AG08395 (cell line): ENCODE measurements around the gene WTAP.
"Not testable (repeated sequence)": the region's sequence is repeated elsewhere in the genome, so short reads cannot be mapped to it uniquely, and the experiment has no call there.

Source experiments
- DNase-seq: peaks from one replicate; pipeline ENCODE4 v3.0.0; 2012; ENCODE audit warnings: mixed read lengths, low spot score

Gene WTAP

DNA sequence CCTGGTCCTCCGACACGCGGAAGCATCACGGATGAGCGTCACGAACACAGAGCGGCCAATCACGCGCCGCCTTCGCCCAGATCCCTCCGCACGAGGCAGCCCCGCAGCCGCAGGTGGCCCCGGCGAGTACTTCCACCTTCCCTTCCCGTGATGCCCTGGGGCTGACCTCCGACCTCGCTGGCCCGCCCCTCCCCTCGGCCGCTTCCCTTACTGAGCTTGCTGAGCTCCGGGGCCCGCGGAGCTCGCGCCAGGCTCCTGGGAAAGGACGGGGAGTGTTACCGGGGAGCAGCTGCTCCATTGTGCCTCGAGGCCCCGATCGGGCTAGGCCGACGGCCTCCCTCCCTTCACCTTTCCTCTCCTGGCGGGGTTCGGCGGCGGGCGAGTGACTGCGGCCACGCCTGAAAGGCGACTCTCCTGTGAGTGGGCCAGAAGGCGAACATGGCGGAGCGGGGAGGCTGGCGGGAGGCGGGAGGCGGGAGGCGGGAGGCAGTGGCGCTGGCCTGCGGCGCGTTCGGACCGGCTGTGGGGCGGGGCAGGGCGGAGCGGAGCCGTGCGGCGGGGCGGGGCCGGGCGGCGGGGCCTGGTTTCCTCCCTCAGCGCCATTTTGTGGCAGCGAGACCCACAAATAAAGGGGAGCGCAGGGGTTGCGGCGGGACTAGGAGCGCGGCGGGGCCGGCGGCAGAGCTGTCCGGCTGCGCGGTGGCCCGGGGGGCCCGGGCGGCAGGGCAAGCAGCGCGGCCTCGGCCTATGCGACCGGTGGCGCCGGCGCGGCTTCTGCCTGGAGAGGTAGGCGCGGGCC, at the start of gene WTAP:
Gene WTAP (plus strand): TSS at position 589 of the 799 bp plus-strand sequence. CDS start 8,760 bp downstream, outside the sequence.
- peak; percentile 93 for DNase-seq

- DNase-seq, result no peak
Measured at GRCh38 chr6:159677506-159678165, 49.7 kb upstream of the WTAP start.

GRCh38 chr6:159678574-159678973, 48.7 kb upstream of the WTAP start:
- DNase-seq, result no peak

DNA sequence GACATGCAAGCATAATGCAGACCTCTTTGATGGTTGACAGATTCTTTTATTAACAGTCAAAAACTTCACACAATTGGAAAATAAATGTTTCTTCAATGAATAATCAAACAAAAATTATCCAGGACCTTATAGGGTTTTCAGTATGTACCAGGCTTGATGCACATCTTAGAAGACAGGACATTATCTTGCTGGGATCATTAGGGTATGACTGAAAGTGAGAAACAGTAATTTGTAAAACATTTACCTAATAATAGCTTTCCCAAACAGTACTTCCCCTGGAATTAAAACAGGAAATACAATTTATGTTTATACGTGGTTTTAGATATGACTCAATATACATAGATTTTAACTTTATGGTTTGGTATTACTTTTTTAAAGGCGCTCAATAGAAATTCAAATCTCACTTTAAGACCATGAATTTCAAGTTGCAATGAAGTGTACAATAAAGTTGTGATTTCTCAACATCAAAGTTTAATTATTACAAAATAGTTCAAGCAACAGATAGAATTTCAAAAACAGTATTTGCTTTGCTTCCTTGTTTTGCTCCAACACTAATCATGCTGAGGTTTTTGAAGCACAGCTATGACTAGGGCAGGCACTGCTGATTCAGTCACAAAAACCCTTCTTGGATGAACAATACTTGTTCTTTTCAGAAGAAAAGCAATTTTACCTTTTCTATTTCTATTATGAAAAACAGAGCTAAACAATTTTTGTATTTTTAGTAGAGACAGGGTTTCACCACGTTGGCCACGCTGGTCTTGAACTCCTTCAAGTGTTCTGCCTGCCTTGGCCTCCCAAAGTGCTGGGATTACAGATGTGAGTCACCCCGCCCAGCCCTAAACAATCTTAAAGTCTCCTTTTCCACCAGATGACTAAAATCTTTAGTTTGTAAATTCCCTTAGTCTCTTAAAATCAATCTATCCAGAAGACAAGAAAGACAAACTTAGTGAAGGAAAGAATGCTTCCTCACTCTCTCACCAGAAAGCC, 47.9 kb upstream of the WTAP start:
- peak; percentile 21 for DNase-seq

GRCh38 chr6:159680104-159680503, 47.2 kb upstream of the WTAP start:
- DNase-seq, result no peak

GRCh38 chr6:159681191-159681880, 46.0 kb upstream of the WTAP start:
- DNase-seq, result no peak

- DNase-seq, result no peak
Measured at GRCh38 chr6:159682295-159682694, 45.0 kb upstream of the WTAP start.

DNA sequence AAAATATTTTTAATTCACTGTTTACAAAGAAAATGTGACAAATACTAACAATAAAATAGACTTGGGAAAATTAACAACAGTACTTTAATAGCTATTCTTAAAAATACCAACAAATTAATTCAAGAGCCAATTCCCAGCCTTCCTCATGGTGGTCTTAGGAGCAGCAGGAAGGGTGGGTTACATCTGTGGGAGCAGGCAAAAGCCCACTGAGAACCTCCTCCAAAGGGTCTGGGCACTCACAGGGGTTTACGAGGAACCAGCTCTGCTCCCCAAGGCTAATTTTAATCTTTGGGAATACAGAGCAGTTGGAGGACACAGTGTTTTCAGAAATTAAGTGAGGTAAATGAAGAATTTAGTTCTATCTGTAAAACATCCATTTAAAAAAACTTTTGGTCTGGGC, 44.5 kb upstream of the WTAP start:
- DNase-seq, result no peak

DNA sequence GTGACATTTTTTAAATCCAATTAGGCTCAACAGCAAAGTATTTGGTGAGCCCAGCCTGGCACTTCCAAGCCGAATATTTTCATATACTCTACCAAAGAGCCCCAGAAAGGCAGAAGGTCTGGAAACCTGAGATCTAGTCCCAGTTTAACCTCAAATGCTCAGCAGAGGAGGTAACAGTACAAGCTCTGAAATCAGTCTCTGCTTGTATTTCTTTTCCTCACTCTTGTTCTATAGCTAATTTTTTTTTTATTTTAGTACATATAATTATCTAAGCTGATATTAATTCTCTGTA, 43.3 kb upstream of the WTAP start:
- no peak for DNase-seq

GRCh38 chr6:159686040-159686439, 41.3 kb upstream of the WTAP start:
- DNase-seq, result no peak

GRCh38 chr6:159686703-159687102, 40.6 kb upstream of the WTAP start:
- DNase-seq, result no peak

GRCh38 chr6:159687341-159687740, 40.0 kb upstream of the WTAP start:
- no peak for DNase-seq

- no peak for DNase-seq
Measured at GRCh38 chr6:159688266-159688905, 38.9 kb upstream of the WTAP start.

GRCh38 chr6:159689001-159689400, 38.3 kb upstream of the WTAP start:
- DNase-seq, result no peak

GRCh38 chr6:159690135-159690534, 37.2 kb upstream of the WTAP start:
- not testable (repeated sequence) for DNase-seq

DNA sequence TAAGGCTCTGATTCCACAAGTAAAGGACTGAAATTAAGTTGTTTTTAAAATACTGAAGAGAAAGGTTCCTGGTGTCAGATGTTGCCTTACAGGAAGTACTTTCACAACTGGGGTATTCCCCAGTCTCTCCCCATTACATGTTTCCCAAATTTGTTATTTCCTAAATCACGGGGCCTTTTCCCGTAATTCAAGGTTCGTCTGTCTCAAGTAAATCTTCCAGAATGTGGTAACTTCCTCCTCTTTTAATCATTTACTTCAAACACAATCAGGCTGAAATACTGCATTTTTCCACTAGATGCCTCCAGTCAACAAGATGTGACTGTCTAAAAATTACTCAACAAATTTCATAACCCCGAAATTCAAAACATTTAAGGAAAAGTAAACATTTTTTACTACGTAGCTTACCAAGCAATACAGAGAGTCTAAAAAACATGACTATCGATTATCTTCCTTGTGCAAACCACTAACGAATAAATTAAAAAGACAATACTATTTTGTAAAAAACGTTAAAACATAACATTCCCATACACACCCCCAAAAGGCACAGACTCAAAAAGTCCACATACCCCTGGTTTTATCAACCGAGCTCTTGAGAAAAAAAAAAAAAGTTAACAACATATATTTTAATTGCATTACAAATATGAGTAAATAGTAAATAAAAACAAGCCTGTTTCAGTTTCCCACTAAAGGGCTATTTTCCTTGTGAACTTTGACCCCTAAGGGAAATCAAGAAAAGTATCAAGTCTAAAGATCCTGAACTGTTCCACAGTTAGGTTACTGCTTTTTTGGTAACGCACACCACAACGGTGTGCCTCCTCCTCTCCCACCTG, 36.0 kb upstream of the WTAP start:
- peak; percentile 70 for DNase-seq

GRCh38 chr6:159691963-159692287, 35.4 kb upstream of the WTAP start:
- DNase-seq, result no peak

DNA sequence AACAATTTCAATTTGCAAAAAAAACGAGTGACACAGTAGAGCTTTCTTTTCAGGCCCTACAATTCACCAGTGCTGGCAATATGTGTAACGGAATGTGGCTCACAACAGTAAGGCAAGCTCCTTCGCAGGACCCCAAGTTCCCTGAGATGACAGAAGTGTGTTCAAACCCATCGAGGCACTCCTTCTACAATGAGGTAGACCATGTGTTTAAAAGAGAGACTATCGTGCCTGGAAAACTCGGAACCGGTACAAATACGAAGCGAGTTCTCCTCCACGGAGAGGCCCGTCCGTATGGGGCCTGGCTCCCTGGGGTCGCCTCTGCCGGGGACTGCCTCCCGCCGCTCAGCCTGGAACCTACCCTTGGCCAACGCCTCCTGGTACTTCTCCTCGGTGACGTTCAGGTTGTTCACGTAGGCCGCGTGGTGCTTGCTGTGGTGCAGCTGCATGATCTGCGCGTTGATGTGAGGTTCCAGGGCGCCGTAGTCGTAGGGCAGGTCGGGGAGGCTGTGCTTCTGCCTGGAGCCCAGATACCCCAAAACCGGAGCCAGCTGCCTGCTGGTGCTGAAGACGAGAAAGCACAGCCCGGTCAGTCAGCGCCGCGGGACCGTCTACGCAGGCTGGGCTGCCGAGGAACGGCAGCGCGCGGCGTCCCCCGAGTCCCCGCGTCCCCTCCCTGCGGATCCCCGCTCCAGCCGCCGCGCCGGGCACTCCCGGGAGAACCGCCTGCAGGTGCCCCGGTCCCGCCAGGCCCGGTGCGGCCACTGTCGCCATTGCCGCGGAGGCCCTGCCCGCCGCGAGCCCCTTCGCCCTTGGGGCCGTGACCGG, 34.8 kb upstream of the WTAP start:
- peak; percentile 19 for DNase-seq

GRCh38 chr6:159693128-159693893, 34.0 kb upstream of the WTAP start, which contains the start of gene SOD2:
TSS of gene SOD2 (minus strand) at chr6:159693241. CDS start at chr6:159693167, 74 bp downstream.
- DNase-seq, result peak; percentile 84
